Measurements from ENCODE around the gene TTC7B.
A peak's percentile ranks its signal among the peaks of the same experiment; 100 is the strongest.

- TF ChIP-seq, protein P1, sequence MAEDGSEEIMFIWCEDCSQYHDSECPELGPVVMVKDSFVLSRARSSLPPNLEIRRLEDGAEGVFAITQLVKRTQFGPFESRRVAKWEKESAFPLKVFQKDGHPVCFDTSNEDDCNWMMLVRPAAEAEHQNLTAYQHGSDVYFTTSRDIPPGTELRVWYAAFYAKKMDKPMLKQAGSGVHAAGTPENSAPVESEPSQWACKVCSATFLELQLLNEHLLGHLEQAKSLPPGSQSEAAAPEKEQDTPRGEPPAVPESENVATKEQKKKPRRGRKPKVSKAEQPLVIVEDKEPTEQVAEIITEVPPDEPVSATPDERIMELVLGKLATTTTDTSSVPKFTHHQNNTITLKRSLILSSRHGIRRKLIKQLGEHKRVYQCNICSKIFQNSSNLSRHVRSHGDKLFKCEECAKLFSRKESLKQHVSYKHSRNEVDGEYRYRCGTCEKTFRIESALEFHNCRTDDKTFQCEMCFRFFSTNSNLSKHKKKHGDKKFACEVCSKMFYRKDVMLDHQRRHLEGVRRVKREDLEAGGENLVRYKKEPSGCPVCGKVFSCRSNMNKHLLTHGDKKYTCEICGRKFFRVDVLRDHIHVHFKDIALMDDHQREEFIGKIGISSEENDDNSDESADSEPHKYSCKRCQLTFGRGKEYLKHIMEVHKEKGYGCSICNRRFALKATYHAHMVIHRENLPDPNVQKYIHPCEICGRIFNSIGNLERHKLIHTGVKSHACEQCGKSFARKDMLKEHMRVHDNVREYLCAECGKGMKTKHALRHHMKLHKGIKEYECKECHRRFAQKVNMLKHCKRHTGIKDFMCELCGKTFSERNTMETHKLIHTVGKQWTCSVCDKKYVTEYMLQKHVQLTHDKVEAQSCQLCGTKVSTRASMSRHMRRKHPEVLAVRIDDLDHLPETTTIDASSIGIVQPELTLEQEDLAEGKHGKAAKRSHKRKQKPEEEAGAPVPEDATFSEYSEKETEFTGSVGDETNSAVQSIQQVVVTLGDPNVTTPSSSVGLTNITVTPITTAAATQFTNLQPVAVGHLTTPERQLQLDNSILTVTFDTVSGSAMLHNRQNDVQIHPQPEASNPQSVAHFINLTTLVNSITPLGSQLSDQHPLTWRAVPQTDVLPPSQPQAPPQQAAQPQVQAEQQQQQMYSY (CRISPR knock-in tag; IDR thresholded peaks at IDR 0.05) = 0 out of 2 replicates have a peak, but pooled peaks have one; percentile 30
- TF ChIP-seq ZNF644 (CRISPR knock-in tag; IDR thresholded peaks at IDR 0.05; ENCODE audit: low read depth) = no peak
- TF ChIP-seq GPN1 (CRISPR knock-in tag; IDR thresholded peaks at IDR 0.05; ENCODE audit: borderline replicate concordance) = no peak
- no peak for TF ChIP-seq CTCF (CRISPR knock-in tag; IDR thresholded peaks at IDR 0.05)
- peak; percentile 73 for TF ChIP-seq ZBTB34 (CRISPR knock-in tag; IDR thresholded peaks at IDR 0.05)
- no peak for TF ChIP-seq HDAC2 (CRISPR knock-in tag; IDR thresholded peaks at IDR 0.05)
- no peak for TF ChIP-seq CBFB (CRISPR knock-in tag; IDR thresholded peaks at IDR 0.05)
Observed at GRCh38 chr14:90827919-90828610, 11.8 kb upstream of the TTC7B start.
